ENCODE measurements around the gene AP1S3. TPM values are rescaled to one million over a fixed set of nuclear protein-coding genes. Genes with fewer than 3 reads are reported as not detected.

Gene AP1S3
- total RNA-seq, 1 experiment from 2014 or later = 2.3 TPM

DNA sequence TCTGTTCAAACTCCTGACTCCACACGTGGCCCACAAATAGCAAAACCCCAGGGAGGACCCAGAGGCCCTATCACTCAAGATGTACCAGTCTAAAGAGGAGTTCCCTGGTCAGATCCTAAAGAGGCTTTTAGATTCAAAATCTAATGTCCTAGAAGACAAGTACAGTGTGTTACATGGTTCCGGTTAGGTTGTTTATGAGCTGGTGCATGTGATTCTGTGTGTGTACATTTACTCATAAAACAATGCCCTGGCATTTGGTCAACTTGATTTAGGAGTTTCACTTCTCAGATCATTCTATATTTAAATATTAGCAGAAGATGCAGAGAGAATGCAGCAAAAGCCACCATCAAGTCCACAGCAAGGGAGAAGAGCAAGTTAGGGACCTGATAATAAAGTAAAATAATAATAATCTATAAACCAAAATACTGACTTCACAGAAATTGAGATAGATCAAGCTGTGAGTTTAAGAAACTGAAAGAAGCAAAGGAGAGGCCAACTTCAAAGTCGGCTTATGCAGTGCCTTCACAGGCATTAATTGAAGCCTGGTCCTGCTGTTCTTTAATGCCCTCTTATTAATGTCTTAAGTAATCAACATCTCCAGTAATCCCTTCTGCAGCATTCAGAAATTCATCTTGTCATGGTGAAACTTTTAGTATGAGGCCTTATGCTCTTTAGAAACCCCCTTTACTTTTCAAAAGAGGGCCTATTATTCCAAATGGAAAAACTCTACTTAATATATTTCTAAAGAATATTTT lies 4.2 kb upstream of the AP1S3 start:
- no peak for DNase-seq
- no peak overlapping the region for H3K4me2 ChIP-seq (ENCODE audit: low read depth, low read length, poor library complexity, severe bottlenecking)
- no peaks in the 10 kb centered on the region for H3K79me2 ChIP-seq (ENCODE audit: low read length)
- no peak overlapping the region for H3K27ac ChIP-seq (ENCODE audit: low read length)
- no peaks in the 10 kb centered on the region for H4K20me1 ChIP-seq (ENCODE audit: insufficient read depth, low read depth, low read length)
- H3K9me3 ChIP-seq (ENCODE audit: low read length) = no peaks in the 10 kb centered on the region
- H3K9ac ChIP-seq (ENCODE audit: low read length) = no peak overlapping the region
- H3K27me3 ChIP-seq (ENCODE audit: low read length) = no peaks in the 10 kb centered on the region
- peaks cover 10% of the 10 kb centered on the region for H3K4me1 ChIP-seq (ENCODE audit: low read length)
- no peak overlapping the region for H2AFZ ChIP-seq (ENCODE audit: low read length)
- no peaks in the 10 kb centered on the region for H3K9me2 ChIP-seq (replicated peaks; ENCODE audit: insufficient read depth, low read length)
- H3K4me3 ChIP-seq (ENCODE audit: low read length) = no peak overlapping the region
- no peaks in the 10 kb centered on the region for H3K36me3 ChIP-seq (ENCODE audit: insufficient read depth, low read length)

DNA sequence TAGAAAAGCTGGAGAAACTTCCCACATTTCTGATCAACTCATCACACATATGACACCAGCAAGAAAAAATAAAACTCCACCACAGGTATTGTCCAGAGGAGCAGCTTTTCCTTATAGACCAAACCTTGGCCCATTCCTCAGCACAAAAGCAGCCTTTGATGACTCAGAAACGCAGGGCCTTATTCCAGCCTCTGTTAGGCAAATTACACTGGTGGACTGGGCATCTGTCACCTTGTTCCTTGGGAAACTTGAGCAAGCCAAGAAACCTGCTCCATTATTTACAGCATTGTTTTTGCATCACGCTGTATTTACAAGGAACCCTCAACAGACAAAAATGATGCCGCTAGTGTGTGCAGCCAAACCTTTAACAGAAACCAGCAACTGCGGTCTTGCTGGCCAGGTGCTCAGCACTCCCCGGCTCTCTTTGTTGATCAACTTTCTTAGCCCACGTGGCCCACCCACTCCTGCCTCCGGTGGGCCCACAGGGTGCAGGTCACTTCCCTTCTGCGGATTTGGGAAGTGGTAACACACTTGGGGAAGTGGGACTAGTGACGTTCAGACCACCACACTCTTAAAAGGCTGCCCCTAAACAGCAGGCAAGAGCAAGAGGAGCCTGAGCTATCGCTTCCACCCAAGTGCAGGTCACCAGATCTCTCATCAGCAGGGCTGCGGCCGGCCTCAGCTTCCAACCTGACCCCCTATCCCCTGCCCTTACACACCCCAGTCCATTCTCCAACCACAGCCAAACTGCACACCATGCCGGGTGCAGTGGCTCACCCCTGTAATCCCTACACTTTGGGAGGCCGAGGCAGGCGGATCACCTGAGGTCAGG lies 1.5 kb downstream of the AP1S3 start:
- Histone ChIP-seq H2AFZ (ENCODE audit: low read length) (no peak overlapping the region; the same call in 1 of the 2 replicates), H3K79me2 (ENCODE audit: low read length) (no peaks in the 10 kb centered on the region), H4K20me1 (ENCODE audit: insufficient read depth, low read depth, low read length) (no peaks in the 10 kb centered on the region), H3K9ac (ENCODE audit: low read length) (no peak overlapping the region), H3K36me3 (ENCODE audit: insufficient read depth, low read length) (no peaks in the 10 kb centered on the region), H3K27me3 (ENCODE audit: low read length) (no peaks in the 10 kb centered on the region), H3K4me3 (ENCODE audit: low read length) (no peak overlapping the region; the same call in 1 of the 2 replicates), H3K9me2 (replicated peaks; ENCODE audit: insufficient read depth, low read length) (no peaks in the 10 kb centered on the region), H3K9me3 (ENCODE audit: low read length) (no peaks in the 10 kb centered on the region), H3K4me2 (ENCODE audit: low read depth, low read length, poor library complexity, severe bottlenecking) (peak overlapping the region; percentile 89), H3K27ac (ENCODE audit: low read length) (no peak overlapping the region), H3K4me1 (ENCODE audit: low read length) (peaks cover 17% of the 10 kb centered on the region)
- no peak for DNase-seq

GRCh38 chr2:223834431-223834830 lies 3.0 kb downstream of the AP1S3 start:
- Histone ChIP-seq H3K9me3 (ENCODE audit: low read length) (no peaks in the 10 kb centered on the region), H3K4me2 (ENCODE audit: low read depth, low read length, poor library complexity, severe bottlenecking) (no peak overlapping the region), H3K4me1 (ENCODE audit: low read length) (peaks cover 17% of the 10 kb centered on the region), H3K27me3 (ENCODE audit: low read length) (no peaks in the 10 kb centered on the region), H2AFZ (ENCODE audit: low read length) (no peak overlapping the region), H3K4me3 (ENCODE audit: low read length) (no peak overlapping the region), H4K20me1 (ENCODE audit: insufficient read depth, low read depth, low read length) (no peaks in the 10 kb centered on the region), H3K9ac (ENCODE audit: low read length) (no peak overlapping the region), H3K36me3 (ENCODE audit: insufficient read depth, low read length) (no peaks in the 10 kb centered on the region), H3K27ac (ENCODE audit: low read length) (no peak overlapping the region), H3K9me2 (replicated peaks; ENCODE audit: insufficient read depth, low read length) (no peaks in the 10 kb centered on the region), H3K79me2 (ENCODE audit: low read length) (no peaks in the 10 kb centered on the region)
- DNase-seq = no peak

- DNase-seq = no peak
- Histone ChIP-seq H3K27ac (ENCODE audit: low read length) (no peak overlapping the region), H3K9me2 (replicated peaks; ENCODE audit: insufficient read depth, low read length) (no peaks in the 10 kb centered on the region), H3K9me3 (ENCODE audit: low read length) (no peaks in the 10 kb centered on the region), H3K4me2 (ENCODE audit: low read depth, low read length, poor library complexity, severe bottlenecking) (no peak overlapping the region), H3K9ac (ENCODE audit: low read length) (no peak overlapping the region), H3K4me1 (ENCODE audit: low read length) (peaks cover 12% of the 10 kb centered on the region), H3K36me3 (ENCODE audit: insufficient read depth, low read length) (no peaks in the 10 kb centered on the region), H3K27me3 (ENCODE audit: low read length) (no peaks in the 10 kb centered on the region), H3K4me3 (ENCODE audit: low read length) (no peak overlapping the region), H3K79me2 (ENCODE audit: low read length) (no peaks in the 10 kb centered on the region), H4K20me1 (ENCODE audit: insufficient read depth, low read depth, low read length) (no peaks in the 10 kb centered on the region), H2AFZ (ENCODE audit: low read length) (no peak overlapping the region)
Measured at GRCh38 chr2:223832241-223832903, 5.0 kb downstream of the AP1S3 start.

- Histone ChIP-seq H3K4me3 (ENCODE audit: low read length) (no peak overlapping the region), H3K9me2 (replicated peaks; ENCODE audit: insufficient read depth, low read length) (no peaks in the 10 kb centered on the region), H3K9ac (ENCODE audit: low read length) (no peak overlapping the region), H3K27me3 (ENCODE audit: low read length) (no peaks in the 10 kb centered on the region), H3K4me1 (ENCODE audit: low read length) (no peaks in the 10 kb centered on the region), H4K20me1 (ENCODE audit: insufficient read depth, low read depth, low read length) (no peaks in the 10 kb centered on the region), H3K36me3 (ENCODE audit: insufficient read depth, low read length) (no peaks in the 10 kb centered on the region), H2AFZ (ENCODE audit: low read length) (no peak overlapping the region), H3K79me2 (ENCODE audit: low read length) (no peaks in the 10 kb centered on the region), H3K4me2 (ENCODE audit: low read depth, low read length, poor library complexity, severe bottlenecking) (no peak overlapping the region), H3K9me3 (ENCODE audit: low read length) (no peaks in the 10 kb centered on the region), H3K27ac (ENCODE audit: low read length) (no peak overlapping the region)
- no peak for DNase-seq
Measured at GRCh38 chr2:223829128-223829527, 8.3 kb downstream of the AP1S3 start.

- no peaks in the 10 kb centered on the region for H3K9me3 ChIP-seq (ENCODE audit: low read length)
- no peaks in the 10 kb centered on the region for H3K9me2 ChIP-seq (replicated peaks; ENCODE audit: insufficient read depth, low read length)
- no peak overlapping the region for H3K4me3 ChIP-seq (ENCODE audit: low read length)
- H3K4me1 ChIP-seq (ENCODE audit: low read length) = no peaks in the 10 kb centered on the region
- H2AFZ ChIP-seq (ENCODE audit: low read length) = no peak overlapping the region
- DNase-seq = no peak
- no peak overlapping the region for H3K4me2 ChIP-seq (ENCODE audit: low read depth, low read length, poor library complexity, severe bottlenecking)
- no peak overlapping the region for H3K27ac ChIP-seq (ENCODE audit: low read length)
- no peaks in the 10 kb centered on the region for H3K27me3 ChIP-seq (ENCODE audit: low read length)
- H3K79me2 ChIP-seq (ENCODE audit: low read length) = no peaks in the 10 kb centered on the region
- H3K36me3 ChIP-seq (ENCODE audit: insufficient read depth, low read length) = no peaks in the 10 kb centered on the region
- H3K9ac ChIP-seq (ENCODE audit: low read length) = no peak overlapping the region
- H4K20me1 ChIP-seq (ENCODE audit: insufficient read depth, low read depth, low read length) = no peaks in the 10 kb centered on the region
Measured at GRCh38 chr2:223828314-223828713, 9.1 kb downstream of the AP1S3 start.

DNA sequence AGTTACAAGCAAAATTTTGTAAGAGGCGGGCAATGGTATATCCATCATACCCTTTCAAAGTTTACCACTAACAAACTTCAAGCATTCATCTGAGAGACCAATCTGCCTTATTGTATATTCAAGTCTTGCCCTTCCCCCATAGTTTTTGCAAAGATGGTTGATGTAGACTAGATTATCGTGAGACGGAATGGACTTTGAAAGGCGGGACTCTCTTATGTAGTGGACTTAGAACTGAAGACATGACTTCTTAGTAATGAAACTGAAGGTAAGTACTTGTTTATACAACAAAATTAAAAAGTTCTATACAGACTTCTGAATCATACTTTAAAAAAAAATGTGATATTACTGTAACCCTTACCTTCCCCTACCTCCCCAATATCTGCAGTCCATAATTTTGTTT lies 10.4 kb downstream of the AP1S3 start:
- no peak overlapping the region for H3K4me2 ChIP-seq (ENCODE audit: low read depth, low read length, poor library complexity, severe bottlenecking)
- no peak overlapping the region for H3K4me3 ChIP-seq (ENCODE audit: low read length)
- peaks cover 7% of the 10 kb centered on the region for H3K4me1 ChIP-seq (ENCODE audit: low read length)
- H4K20me1 ChIP-seq (ENCODE audit: insufficient read depth, low read depth, low read length) = no peaks in the 10 kb centered on the region
- no peaks in the 10 kb centered on the region for H3K9me3 ChIP-seq (ENCODE audit: low read length)
- no peaks in the 10 kb centered on the region for H3K9me2 ChIP-seq (replicated peaks; ENCODE audit: insufficient read depth, low read length)
- DNase-seq = no peak
- no peaks in the 10 kb centered on the region for H3K27me3 ChIP-seq (ENCODE audit: low read length)
- no peak overlapping the region for H3K27ac ChIP-seq (ENCODE audit: low read length)
- H3K36me3 ChIP-seq (ENCODE audit: insufficient read depth, low read length) = no peaks in the 10 kb centered on the region
- no peak overlapping the region for H2AFZ ChIP-seq (ENCODE audit: low read length)
- no peaks in the 10 kb centered on the region for H3K79me2 ChIP-seq (ENCODE audit: low read length)
- H3K9ac ChIP-seq (ENCODE audit: low read length) = no peak overlapping the region

- Histone ChIP-seq H3K9ac (ENCODE audit: low read length) (no peak overlapping the region), H2AFZ (ENCODE audit: low read length) (no peak overlapping the region), H3K36me3 (ENCODE audit: insufficient read depth, low read length) (no peaks in the 10 kb centered on the region), H3K79me2 (ENCODE audit: low read length) (no peaks in the 10 kb centered on the region), H3K27me3 (ENCODE audit: low read length) (no peaks in the 10 kb centered on the region), H3K9me2 (replicated peaks; ENCODE audit: insufficient read depth, low read length) (no peaks in the 10 kb centered on the region), H3K27ac (ENCODE audit: low read length) (no peak overlapping the region), H3K4me2 (ENCODE audit: low read depth, low read length, poor library complexity, severe bottlenecking) (no peak overlapping the region), H3K4me1 (ENCODE audit: low read length) (peaks cover 7% of the 10 kb centered on the region), H3K9me3 (ENCODE audit: low read length) (no peaks in the 10 kb centered on the region), H3K4me3 (ENCODE audit: low read length) (no peak overlapping the region), H4K20me1 (ENCODE audit: insufficient read depth, low read depth, low read length) (no peaks in the 10 kb centered on the region)
- no peak for DNase-seq
Measured at GRCh38 chr2:223824301-223824700, 13.1 kb downstream of the AP1S3 start.
